SW 1271 (cell line): Measurements from ENCODE around the gene ATAD1.

ENCODE experiments used
- DNase-seq, 2 experiments: peaks; one replicate each; lab custom pipeline; 2025; lab: John Stamatoyannopoulos, UW

ATAD1 gene

GRCh38 chr10:87713707-87714106 is 104.3 kb downstream of the ATAD1 start:
- DNase-seq = no peak

GRCh38 chr10:87712913-87713616 is 105.0 kb downstream of the ATAD1 start:
- DNase-seq = no peak

GRCh38 chr10:87707254-87707653 is 110.8 kb downstream of the ATAD1 start:
- DNase-seq = no peak

GRCh38 chr10:87706731-87707130 is 111.3 kb downstream of the ATAD1 start:
- no peak for DNase-seq

- DNase-seq = no peak
These were observed 112.7 kb downstream of the ATAD1 start for GRCh38 chr10:87705339-87705738.

- DNase-seq = no peak
These were observed 114.3 kb downstream of the ATAD1 start for GRCh38 chr10:87703771-87704170.

GRCh38 chr10:87702973-87703294 is 115.1 kb downstream of the ATAD1 start:
- DNase-seq = no peak

- no peak for DNase-seq
These were observed 115.6 kb downstream of the ATAD1 start for GRCh38 chr10:87702260-87702972.
